ENCODE measurements around the gene EPB41L4B.

EPB41L4B gene

GRCh38 chr9:109270971-109271925, 49.6 kb downstream of the EPB41L4B start:
- no peak for DNase-seq (ENCODE audit: low read depth in 2 of 2)

GRCh38 chr9:109270441-109270840, 50.4 kb downstream of the EPB41L4B start:
- no peak for DNase-seq (ENCODE audit: low read depth in 2 of 2)

- DNase-seq (ENCODE audit: low read depth in 2 of 2) = no peak
Observed at GRCh38 chr9:109269839-109270238, 51.0 kb downstream of the EPB41L4B start.

GRCh38 chr9:109269081-109269480, 51.8 kb downstream of the EPB41L4B start:
- no peak for DNase-seq (ENCODE audit: low read depth in 2 of 2)

GRCh38 chr9:109267555-109267954, 53.3 kb downstream of the EPB41L4B start:
- DNase-seq (ENCODE audit: low read depth in 2 of 2) = no peak

- DNase-seq (ENCODE audit: low read depth in 2 of 2) = no peak
Observed at GRCh38 chr9:109264877-109265587, 55.8 kb downstream of the EPB41L4B start.

- DNase-seq (ENCODE audit: low read depth in 2 of 2) = no peak
Observed at GRCh38 chr9:109263358-109263757, 57.5 kb downstream of the EPB41L4B start.

- DNase-seq (ENCODE audit: low read depth in 2 of 2) = no peak
Observed at GRCh38 chr9:109258481-109259302, 62.2 kb downstream of the EPB41L4B start.

GRCh38 chr9:109256336-109256735, 64.5 kb downstream of the EPB41L4B start:
- no peak for DNase-seq (ENCODE audit: low read depth in 2 of 2)

- DNase-seq (ENCODE audit: low read depth in 2 of 2) = no peak
Observed at GRCh38 chr9:109255394-109255793, 65.5 kb downstream of the EPB41L4B start.

- no peak for DNase-seq (ENCODE audit: low read depth in 2 of 2)
Observed at GRCh38 chr9:109254317-109254716, 66.5 kb downstream of the EPB41L4B start.

- no peak for DNase-seq (ENCODE audit: low read depth in 2 of 2)
Observed at GRCh38 chr9:109253637-109254284, 67.1 kb downstream of the EPB41L4B start.

GRCh38 chr9:109253241-109253636, 67.6 kb downstream of the EPB41L4B start:
- no peak for DNase-seq (ENCODE audit: low read depth in 2 of 2)

- DNase-seq (ENCODE audit: low read depth in 2 of 2) = no peak
Observed at GRCh38 chr9:109252291-109252690, 68.6 kb downstream of the EPB41L4B start.

GRCh38 chr9:109251776-109252106, 69.1 kb downstream of the EPB41L4B start:
- DNase-seq (ENCODE audit: low read depth in 2 of 2) = no peak

GRCh38 chr9:109251080-109251775, 69.6 kb downstream of the EPB41L4B start:
- DNase-seq (ENCODE audit: low read depth in 2 of 2) = no peak

- no peak for DNase-seq (ENCODE audit: low read depth in 2 of 2)
Observed at GRCh38 chr9:109250771-109251079, 70.1 kb downstream of the EPB41L4B start.

- DNase-seq (ENCODE audit: low read depth in 2 of 2) = no peak
Observed at GRCh38 chr9:109250311-109250741, 70.5 kb downstream of the EPB41L4B start.

GRCh38 chr9:109249615-109250014, 71.2 kb downstream of the EPB41L4B start:
- no peak for DNase-seq (ENCODE audit: low read depth in 2 of 2)

GRCh38 chr9:109248133-109248581, 72.7 kb downstream of the EPB41L4B start:
- DNase-seq (ENCODE audit: low read depth in 2 of 2) = no peak

GRCh38 chr9:109247228-109247627, 73.6 kb downstream of the EPB41L4B start:
- DNase-seq (ENCODE audit: low read depth in 2 of 2) = no peak
